Activated CD4-positive, CD25-positive, alpha-beta regulatory T cell treated with anti-CD3 and anti-CD28 coated beads, Interleukin-2, amount 50 U/mL, for 16 hours (primary cell): ENCODE results near the gene GNAZ.

Experiments used
- DNase-seq: peaks from one replicate; pipeline ENCODE4 v3.0.0-alpha.2; 2020; ENCODE audit warnings: low read depth, low spot score

Gene GNAZ

GRCh38 chr22:23092217-23092955 is 22.1 kb downstream of the GNAZ start:
- no peak for DNase-seq

GRCh38 chr22:23093051-23093788 is 22.9 kb downstream of the GNAZ start:
- no peak for DNase-seq

GRCh38 chr22:23094260-23094659 is 23.9 kb downstream of the GNAZ start:
- DNase-seq, result no peak

- no peak for DNase-seq
Measured at GRCh38 chr22:23094695-23095681, 24.7 kb downstream of the GNAZ start.

- DNase-seq, result no peak
Measured at GRCh38 chr22:23095733-23096342, 25.5 kb downstream of the GNAZ start.

GRCh38 chr22:23097412-23098229 is 27.3 kb downstream of the GNAZ start:
- no peak for DNase-seq

GRCh38 chr22:23098230-23098705 is 27.9 kb downstream of the GNAZ start:
- DNase-seq, result no peak

GRCh38 chr22:23098718-23099530 is 28.6 kb downstream of the GNAZ start:
- no peak for DNase-seq

GRCh38 chr22:23099531-23099804 is 29.1 kb downstream of the GNAZ start:
- DNase-seq, result no peak

GRCh38 chr22:23100124-23100801 is 29.9 kb downstream of the GNAZ start:
- no peak for DNase-seq

- no peak for DNase-seq
Measured at GRCh38 chr22:23101524-23101923, 31.2 kb downstream of the GNAZ start.

- no peak for DNase-seq
Measured at GRCh38 chr22:23102002-23102655, 31.8 kb downstream of the GNAZ start.

- no peak for DNase-seq
Measured at GRCh38 chr22:23102776-23103175, 32.5 kb downstream of the GNAZ start.

- DNase-seq, result no peak
Measured at GRCh38 chr22:23103199-23103954, 33.1 kb downstream of the GNAZ start.

GRCh38 chr22:23104187-23104971 is 34.1 kb downstream of the GNAZ start:
- DNase-seq, result no peak

GRCh38 chr22:23105304-23105703 is 35.0 kb downstream of the GNAZ start:
- no peak for DNase-seq

GRCh38 chr22:23105919-23106318 is 35.6 kb downstream of the GNAZ start:
- DNase-seq, result no peak
